ENCODE measurements around the gene OR5A2. TPM values are rescaled to one million over a fixed set of nuclear protein-coding genes. Genes with fewer than 3 reads are reported as not detected.

Gene OR5A2
- total and polyA plus RNA-seq, 2 experiments from 2014 or later: not detected

GRCh38 chr11:59403546-59403945 is 22.7 kb downstream of the OR5A2 start:
- Histone ChIP-seq H3K27ac (no peak overlapping the region), H3K36me3 (ENCODE audit: low read depth) (no peaks in the 10 kb centered on the region), H3K9me2 (ENCODE audit: insufficient read depth) (no peaks in the 10 kb centered on the region), H3K27me3 (replicated peaks; ENCODE audit: insufficient read depth) (no peaks in the 10 kb centered on the region), H3K4me2 (ENCODE audit: unreplicated experiment) (no peak overlapping the region), H3K4me3 (no peak overlapping the region), H3K9me3 (ENCODE audit: low read depth) (no peaks in the 10 kb centered on the region), H3K4me1 (ENCODE audit: insufficient read depth) (no peaks in the 10 kb centered on the region), H3K9ac (no peak overlapping the region), H3K79me2 (ENCODE audit: insufficient read depth) (no peaks in the 10 kb centered on the region), H2AFZ (no peak overlapping the region), H3F3A (ENCODE audit: insufficient read depth) (no peaks in the 10 kb centered on the region), H4K20me1 (ENCODE audit: insufficient read depth) (no peaks in the 10 kb centered on the region)
- TF ChIP-seq EZH2phosphoT487 (IDR thresholded peaks at IDR 0.05; ENCODE audit: insufficient read depth, low read depth) (no peak), EZH2 (IDR thresholded peaks at IDR 0.05; ENCODE audit: insufficient read depth, poor library complexity, severe bottlenecking) (no peak)
- DNase-seq: no peak
- in situ Hi-C loops (cut with MboI): no loop called here

GRCh38 chr11:59401262-59401552 is 25.0 kb downstream of the OR5A2 start:
- Histone ChIP-seq H3K9me3 (ENCODE audit: low read depth) (no peaks in the 10 kb centered on the region), H3K79me2 (ENCODE audit: insufficient read depth) (no peaks in the 10 kb centered on the region), H3K9me2 (ENCODE audit: insufficient read depth) (no peaks in the 10 kb centered on the region), H3K36me3 (ENCODE audit: low read depth) (no peaks in the 10 kb centered on the region), H3K27me3 (replicated peaks; ENCODE audit: insufficient read depth) (no peaks in the 10 kb centered on the region), H3K4me2 (ENCODE audit: unreplicated experiment) (no peak overlapping the region), H3K9ac (no peak overlapping the region), H3K4me3 (no peak overlapping the region), H4K20me1 (ENCODE audit: insufficient read depth) (no peaks in the 10 kb centered on the region), H3K4me1 (ENCODE audit: insufficient read depth) (no peaks in the 10 kb centered on the region), H3F3A (ENCODE audit: insufficient read depth) (no peaks in the 10 kb centered on the region), H2AFZ (no peak overlapping the region), H3K27ac (no peak overlapping the region)
- no peak for DNase-seq
- WGBS, 2 experiments (ENCODE audit: low coverage in 1 of 2, low lambda C conversion rate in 2 of 2, missing lambda C conversion rate in 2 of 2): 5% methylated on average over 2 of the region's 2 CpGs
- in situ Hi-C loops (cut with MboI): no loop called here
- no peak for TF ChIP-seq EZH2phosphoT487 (IDR thresholded peaks at IDR 0.05; ENCODE audit: insufficient read depth, low read depth)
- no peak for TF ChIP-seq EZH2 (IDR thresholded peaks at IDR 0.05; ENCODE audit: insufficient read depth, poor library complexity, severe bottlenecking)

- Histone ChIP-seq H3K9ac (no peak overlapping the region), H3K79me2 (ENCODE audit: insufficient read depth) (no peaks in the 10 kb centered on the region), H3K4me2 (ENCODE audit: unreplicated experiment) (no peak overlapping the region), H3K27me3 (replicated peaks; ENCODE audit: insufficient read depth) (no peaks in the 10 kb centered on the region), H3K4me3 (no peak overlapping the region), H3K9me2 (ENCODE audit: insufficient read depth) (no peaks in the 10 kb centered on the region), H3K36me3 (ENCODE audit: low read depth) (no peaks in the 10 kb centered on the region), H4K20me1 (ENCODE audit: insufficient read depth) (no peaks in the 10 kb centered on the region), H3K4me1 (ENCODE audit: insufficient read depth) (no peaks in the 10 kb centered on the region), H2AFZ (no peak overlapping the region), H3F3A (ENCODE audit: insufficient read depth) (no peaks in the 10 kb centered on the region), H3K9me3 (ENCODE audit: low read depth) (no peaks in the 10 kb centered on the region), H3K27ac (no peak overlapping the region)
- no peak for TF ChIP-seq EZH2 (IDR thresholded peaks at IDR 0.05; ENCODE audit: insufficient read depth, poor library complexity, severe bottlenecking)
- TF ChIP-seq EZH2phosphoT487 (IDR thresholded peaks at IDR 0.05; ENCODE audit: insufficient read depth, low read depth): no peak
- DNase-seq: no peak
- in situ Hi-C loops (cut with MboI): no loop called here
- 14 to 15% methylated on average over 3 of the region's 3 CpGs for WGBS, 2 experiments (ENCODE audit: low coverage in 1 of 2, low lambda C conversion rate in 2 of 2, missing lambda C conversion rate in 2 of 2)
Observed at GRCh38 chr11:59400461-59401261, 25.6 kb downstream of the OR5A2 start.

GRCh38 chr11:59394186-59394585 is 32.0 kb downstream of the OR5A2 start:
- Histone ChIP-seq H3K9me2 (ENCODE audit: insufficient read depth) (no peaks in the 10 kb centered on the region), H2AFZ (no peak overlapping the region), H3K27ac (no peak overlapping the region), H3K4me3 (no peak overlapping the region), H3K4me1 (ENCODE audit: insufficient read depth) (no peaks in the 10 kb centered on the region), H3K36me3 (ENCODE audit: low read depth) (no peaks in the 10 kb centered on the region), H4K20me1 (ENCODE audit: insufficient read depth) (no peaks in the 10 kb centered on the region), H3K9me3 (ENCODE audit: low read depth) (no peaks in the 10 kb centered on the region), H3K27me3 (replicated peaks; ENCODE audit: insufficient read depth) (no peaks in the 10 kb centered on the region), H3K79me2 (ENCODE audit: insufficient read depth) (no peaks in the 10 kb centered on the region), H3K9ac (no peak overlapping the region), H3K4me2 (ENCODE audit: unreplicated experiment) (no peak overlapping the region), H3F3A (ENCODE audit: insufficient read depth) (no peaks in the 10 kb centered on the region)
- DNase-seq: no peak
- TF ChIP-seq EZH2 (IDR thresholded peaks at IDR 0.05; ENCODE audit: insufficient read depth, poor library complexity, severe bottlenecking): no peak
- in situ Hi-C loops (cut with MboI): no loop called here

All from GM23248 (cell line).